Measurements from ENCODE around the gene TSPEAR.

Gene TSPEAR

DNA sequence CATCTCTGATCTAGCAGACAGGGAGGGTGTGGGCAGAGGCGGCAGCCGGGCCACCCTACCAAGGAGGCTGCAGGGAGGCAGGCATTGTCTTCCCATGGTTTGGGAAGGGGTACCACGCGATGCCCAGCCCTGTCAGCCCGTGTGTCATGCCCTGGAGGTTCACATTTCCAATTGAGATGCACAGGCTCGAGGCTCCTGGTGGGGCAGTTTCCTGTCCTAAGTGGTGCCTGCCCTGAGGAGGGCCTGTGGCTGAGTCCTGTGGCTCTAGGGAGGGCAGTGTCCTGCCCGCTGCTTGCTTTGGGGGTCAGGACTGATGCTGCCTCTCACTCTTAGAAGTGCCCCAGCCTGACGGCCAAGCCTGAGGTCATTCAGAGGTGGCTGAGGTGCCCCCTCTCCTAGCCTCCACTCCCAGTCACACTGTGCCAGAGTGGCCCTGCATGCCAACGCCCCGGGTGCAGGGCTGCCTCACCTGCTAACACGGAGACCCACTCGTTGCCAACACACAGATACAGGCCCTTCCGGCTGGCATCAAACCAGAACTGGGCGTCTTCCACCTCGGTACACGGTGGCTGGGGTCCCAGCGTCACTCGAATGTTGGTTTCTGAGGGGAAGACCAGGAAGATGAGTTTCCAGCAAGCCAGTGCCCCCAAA, 183.3 kb downstream of the TSPEAR start:
- DNase-seq (ENCODE audit: low read depth), result no peak

DNA sequence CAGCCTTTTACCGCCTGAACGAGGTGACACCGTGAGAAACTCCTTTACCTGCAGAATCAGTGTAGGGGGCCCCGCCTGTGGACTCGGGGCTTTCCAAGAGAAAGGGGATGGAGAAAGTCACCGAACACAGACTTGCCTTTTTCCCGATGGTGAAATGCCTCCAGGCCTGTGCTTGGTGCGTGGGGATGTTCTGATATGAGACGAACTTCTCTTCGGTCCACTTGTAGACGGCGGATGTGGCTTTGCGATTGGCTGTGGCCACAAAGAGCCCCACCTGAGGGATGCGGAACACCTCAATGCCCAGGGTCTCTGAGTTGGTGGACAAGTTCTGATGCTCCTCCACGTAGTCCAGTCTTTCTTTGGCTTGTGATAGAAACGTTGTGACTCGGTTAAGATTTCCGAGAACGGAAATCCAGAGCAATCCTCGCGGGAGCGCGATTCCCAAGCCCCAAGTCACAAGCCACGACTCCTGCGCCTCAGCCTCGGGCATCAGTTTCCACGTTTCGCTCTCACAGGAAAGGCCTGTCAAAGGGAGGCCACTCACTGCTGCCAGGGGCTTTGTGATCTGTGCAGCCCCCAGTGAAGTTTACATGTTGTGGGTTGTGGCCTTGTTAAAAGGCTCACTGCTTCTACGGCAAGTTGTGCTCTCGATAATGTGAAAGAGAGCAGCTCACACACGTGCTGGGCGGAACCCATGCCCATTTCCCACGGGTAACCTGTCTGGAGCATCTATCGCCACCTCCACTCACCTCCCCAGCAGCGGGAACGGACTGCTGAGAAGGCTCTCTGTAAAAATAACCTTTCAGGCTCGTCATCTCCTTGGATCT, 184.0 kb downstream of the TSPEAR start:
- no peak for DNase-seq (ENCODE audit: low read depth)

DNA sequence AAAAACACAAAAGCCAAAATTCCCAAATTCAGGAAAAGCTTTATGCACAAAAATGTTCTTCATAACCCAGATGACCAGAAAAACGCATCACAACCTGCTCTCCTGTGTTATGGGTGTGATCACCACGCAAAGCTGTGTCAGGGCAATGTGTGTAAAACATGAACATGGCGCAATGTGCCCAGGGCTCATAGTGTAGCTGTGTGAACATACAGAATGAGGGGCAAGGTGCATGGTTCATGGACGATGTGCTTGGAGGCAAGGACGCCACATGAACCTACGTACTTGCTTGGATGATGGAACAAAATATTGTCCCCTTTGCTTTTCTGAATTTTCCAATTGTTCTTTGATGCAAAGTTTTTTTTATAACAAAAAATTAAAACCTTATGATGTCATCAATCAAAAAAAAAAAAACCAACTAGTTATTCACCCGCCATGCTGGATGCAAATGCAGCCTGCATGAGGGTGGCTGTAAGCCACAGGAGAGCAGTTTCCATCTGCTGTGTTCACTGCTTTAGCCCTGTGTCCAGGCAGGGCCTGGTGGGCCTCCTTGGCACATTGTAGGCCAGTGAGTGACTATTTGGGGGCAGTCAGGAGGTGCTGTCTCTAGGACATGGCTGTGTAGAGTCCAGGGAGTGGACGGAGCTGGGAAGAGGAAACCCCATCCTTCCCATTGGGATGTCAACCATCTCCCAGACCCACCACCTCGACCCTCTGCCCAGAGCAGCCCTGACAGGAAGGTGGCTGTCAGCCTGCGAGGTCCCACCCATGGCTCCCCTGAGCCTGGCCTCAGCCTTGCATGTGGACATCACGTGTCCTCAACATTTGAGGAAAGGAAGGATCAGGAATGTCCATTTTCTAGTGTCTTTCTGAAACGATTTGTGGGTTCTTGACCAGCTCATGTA, 185.0 kb downstream of the TSPEAR start:
- no peak for DNase-seq (ENCODE audit: low read depth)

DNA sequence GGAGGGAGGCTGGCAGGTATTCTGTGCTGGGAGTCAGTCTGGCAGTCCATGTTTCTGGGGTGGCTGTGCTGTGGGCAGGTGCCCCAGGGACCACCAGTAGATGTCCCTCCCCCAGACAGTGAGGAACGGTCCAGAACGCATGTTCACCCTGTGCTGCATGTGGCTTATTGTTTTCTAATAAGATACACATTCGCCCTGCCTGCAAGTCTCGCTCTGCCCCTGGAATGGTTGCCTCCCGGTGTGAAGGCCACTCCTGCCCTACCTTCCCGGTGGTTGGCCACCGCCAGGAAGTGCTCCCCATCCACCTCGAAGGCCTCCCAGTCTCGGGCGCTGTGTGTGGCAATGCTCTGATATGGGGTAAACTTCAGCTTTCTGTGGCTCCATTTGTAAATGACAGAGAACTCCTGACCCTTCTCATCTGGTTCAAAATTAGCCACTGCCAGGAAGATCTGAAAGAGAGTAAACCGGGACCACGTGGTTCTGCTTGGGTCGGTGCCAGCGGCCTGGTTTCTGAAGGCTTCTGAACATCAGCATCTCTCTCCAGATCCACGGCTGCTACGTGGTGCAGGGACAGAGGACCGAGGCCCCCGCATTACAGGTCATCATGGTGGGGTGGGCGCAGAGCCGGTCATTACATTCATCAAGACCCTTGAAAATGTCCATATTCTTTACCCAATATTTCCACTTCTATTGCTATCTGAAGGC, 185.8 kb downstream of the TSPEAR start:
- DNase-seq (ENCODE audit: low read depth), result no peak

DNA sequence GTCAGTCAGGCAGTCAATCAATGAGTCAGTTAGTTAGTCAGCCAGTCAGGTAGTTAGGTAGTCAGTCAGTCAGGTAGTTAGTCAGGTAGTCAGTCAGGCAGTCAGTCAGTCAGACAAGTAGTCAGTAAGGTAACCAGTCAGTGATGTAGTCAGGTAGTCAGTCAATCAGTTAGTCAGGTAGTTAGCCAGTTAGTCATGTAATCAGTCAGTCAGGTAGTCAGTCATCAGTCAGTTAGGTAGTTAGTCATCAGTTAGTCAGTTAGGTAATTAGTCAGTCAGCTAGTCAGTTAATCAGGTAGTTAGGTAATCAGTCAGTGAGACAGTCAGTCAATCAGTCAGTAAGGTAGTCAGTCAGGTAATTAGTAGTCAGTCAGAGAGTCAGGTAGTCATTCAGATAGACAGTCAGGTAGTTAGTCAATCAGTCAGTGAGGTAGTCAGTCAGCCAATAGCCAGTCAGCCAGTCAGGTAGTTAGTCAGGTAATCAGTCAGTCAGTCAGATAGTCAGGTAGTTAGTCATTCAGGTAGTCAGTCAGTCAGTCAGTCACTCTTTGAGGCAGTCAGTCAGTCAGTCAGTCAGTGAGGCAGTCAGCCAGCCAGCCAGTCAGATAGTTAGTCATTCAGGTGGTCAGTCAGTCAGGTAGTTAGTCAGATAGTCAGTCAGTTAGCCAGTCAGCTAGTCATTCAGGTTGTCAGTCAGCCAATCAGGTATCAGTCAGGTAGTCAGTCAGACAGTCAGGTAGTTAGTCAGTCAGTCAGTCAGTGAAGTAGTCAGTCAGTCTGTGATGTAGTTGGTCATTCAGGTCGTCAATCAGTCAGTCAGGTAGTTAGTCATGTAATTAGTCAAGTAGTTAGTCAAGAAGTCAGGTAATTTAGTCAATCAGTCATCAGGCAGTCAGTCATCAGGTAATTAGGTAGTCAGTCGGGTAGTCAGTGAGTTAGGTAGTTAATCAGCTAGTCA, 186.7 kb downstream of the TSPEAR start:
- DNase-seq (ENCODE audit: low read depth), result no peak

DNA sequence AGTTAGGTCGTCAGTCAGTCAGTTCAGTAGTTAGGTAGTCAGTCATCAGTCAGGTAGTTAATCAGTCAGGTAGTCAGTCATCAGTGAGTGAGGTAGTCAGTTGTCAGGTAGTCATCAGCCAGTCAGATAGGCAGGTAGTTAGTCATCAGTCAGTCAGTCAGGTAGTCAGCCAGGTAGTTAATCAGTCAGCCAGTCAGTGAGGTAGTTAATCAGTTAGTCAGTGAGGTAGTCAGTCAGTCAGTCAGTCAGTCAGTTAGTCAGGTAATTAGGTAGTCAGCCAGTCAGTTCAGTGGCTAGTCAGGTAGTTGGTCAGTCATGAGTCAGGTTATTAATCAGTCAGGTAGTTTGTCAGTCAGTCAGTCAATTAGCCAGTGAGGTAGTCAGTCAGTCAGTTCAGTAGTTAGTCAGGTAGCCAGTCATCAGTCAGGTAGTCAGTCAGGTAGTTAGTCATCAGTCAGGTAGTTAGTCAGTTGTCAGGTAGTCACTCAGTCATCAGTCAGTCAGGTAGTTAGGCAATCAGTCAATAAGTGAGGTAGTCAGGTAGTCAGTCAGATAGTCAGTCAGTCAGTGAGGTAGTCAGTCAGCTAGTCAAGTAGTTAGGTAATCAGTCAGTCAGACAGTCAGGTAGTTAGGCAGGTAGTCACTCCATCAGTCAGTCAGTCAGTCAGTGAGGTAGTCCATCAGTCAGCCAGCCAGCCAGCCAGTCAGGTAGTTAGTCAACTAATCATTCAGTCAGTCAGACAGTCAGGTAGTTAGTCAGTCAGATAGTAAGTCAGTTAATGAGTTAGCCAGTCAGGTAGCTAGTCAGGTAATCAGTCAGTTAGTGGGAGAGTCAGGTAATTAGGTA, 187.6 kb downstream of the TSPEAR start:
- DNase-seq (ENCODE audit: low read depth), result no peak

DNA sequence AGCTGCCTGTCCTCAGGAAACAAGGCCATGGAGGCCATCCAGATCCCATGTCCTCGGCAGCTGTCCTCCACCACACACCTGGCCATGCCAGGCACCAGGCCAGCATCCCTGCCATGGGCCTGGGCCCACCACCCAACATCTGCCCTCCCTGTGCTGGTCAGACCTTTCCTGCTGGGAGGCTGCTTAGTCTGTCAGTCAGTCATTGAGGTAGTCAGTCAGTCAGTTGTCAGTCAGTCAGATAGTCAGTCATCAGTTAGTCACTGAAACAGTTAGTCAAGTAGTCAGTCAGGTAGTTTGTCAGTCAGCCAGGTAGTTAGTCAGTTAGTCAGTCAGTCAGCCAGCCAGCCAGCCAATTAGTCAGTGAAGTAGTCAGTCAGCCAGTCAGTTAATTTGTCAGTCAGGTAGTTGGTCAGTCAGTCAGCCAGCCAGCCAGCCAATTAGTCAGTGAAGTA, 188.6 kb downstream of the TSPEAR start:
- DNase-seq (ENCODE audit: low read depth), result no peak

DNA sequence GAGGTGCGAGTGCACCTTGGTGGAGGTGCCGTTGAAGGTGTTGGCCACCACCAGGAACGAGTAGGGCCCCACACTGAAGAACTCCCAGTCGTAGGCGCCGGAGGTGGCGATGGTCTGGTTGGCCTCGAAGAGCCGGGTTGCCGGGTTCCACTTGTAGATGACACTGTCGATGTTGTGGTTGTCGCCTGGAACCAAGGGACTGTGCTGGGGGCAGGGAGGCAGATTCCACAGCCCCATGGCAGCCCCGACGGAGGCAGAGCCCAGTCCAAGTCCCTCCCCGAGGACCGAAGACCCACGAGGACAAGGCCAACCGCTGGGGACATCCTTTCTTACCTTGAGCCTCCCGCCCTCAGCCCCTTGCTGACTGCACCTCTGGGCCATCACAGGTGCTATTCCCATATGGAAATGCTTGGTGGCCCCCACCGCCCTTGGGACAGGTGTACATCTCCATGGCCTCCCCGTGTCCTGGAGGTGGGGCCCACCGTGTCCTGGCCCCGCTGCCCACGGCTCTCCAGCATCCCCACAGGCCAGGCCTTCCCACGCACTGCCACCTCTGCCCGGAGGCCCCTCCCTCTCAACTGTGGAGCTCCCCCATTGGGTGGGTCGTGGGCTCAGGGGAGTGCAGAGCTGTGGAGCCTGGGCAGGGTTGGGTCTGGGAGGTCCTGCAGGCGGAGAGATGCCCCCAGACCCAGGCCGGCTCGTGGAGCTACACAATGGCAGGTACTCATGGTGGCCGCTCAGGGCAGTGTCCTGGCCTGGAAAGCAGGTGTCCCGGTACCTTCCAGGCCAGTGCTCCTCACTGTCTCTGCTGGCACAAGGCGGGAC, 189.2 kb downstream of the TSPEAR start:
- DNase-seq (ENCODE audit: low read depth), result no peak

DNA sequence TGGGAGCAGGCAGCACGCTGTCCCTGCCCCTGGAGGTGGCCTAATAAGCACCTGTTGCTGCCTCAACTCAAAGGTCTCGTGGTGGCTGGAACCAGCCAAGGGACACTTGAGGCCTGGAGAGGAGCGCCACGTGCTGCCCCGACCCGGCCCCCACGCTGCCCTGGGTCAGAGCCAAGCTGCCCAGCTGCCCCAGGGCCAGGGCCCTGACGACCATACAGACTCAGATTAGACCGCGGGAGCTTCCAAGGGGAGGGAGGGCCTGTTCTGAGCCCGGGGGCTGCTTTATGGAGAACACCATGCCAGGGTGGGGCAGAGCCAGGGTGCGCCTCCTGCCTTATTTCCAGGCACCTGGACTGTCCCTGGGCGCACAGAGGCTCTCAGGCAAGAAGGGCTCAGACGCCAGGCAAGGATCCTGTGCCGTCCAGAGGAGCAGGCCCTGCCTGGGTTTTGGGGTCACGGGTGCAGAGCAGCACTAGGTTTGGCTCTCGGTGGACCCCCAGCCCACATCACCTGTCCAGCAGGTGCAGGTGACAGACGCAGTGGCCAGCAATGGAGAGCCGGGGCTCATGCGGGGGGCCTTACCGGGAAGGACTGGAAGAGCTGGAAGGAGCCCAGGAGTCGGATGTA, 190.0 kb downstream of the TSPEAR start:
- DNase-seq (ENCODE audit: low read depth), result no peak

DNA sequence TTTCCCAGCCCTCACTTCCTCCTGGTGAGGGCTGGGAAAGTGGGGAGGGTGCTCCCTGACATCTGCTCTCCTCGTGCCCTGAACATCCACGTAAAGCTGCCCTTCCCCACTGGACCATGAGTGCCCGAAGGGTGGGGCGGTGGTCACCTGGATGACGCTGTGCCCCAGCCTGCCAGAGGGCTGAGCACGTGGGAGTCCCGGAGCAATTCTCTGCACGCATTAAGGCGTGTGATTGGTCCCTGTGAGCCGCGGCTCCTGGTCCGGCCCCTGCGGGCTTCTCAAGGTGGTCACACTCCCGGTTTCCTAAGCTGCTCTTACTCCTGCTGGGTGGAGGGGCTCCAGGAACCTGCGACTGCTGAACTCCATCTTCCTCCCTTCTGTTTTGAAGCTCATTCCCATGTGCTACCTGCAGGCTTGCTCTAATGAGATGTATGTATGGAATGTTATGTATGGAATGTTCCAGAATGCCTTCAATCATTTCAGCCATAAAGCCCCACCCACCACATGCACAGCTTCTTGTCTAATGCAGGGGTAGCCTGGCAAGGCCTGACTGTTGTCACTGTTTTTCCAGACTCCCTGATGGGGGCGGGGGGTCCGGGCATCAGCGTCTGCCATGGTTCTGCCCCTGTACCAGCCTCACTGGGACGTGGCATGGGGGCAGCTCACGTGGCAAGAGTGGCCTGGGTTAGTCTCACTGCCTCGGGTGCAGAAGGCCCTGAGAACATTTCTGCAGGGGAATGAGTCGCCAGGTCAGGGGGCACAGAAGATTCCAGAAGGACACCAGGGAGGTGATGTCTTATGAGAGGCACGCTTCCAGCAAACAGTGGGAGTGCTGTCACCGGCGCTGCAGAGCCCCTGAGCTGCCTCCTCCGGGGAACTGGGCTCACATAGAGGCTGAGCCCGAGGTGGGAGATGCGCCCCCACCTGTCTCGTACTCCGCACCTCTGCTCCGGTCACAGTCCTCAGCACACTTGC, 190.8 kb downstream of the TSPEAR start:
- DNase-seq (ENCODE audit: low read depth), result no peak

DNA sequence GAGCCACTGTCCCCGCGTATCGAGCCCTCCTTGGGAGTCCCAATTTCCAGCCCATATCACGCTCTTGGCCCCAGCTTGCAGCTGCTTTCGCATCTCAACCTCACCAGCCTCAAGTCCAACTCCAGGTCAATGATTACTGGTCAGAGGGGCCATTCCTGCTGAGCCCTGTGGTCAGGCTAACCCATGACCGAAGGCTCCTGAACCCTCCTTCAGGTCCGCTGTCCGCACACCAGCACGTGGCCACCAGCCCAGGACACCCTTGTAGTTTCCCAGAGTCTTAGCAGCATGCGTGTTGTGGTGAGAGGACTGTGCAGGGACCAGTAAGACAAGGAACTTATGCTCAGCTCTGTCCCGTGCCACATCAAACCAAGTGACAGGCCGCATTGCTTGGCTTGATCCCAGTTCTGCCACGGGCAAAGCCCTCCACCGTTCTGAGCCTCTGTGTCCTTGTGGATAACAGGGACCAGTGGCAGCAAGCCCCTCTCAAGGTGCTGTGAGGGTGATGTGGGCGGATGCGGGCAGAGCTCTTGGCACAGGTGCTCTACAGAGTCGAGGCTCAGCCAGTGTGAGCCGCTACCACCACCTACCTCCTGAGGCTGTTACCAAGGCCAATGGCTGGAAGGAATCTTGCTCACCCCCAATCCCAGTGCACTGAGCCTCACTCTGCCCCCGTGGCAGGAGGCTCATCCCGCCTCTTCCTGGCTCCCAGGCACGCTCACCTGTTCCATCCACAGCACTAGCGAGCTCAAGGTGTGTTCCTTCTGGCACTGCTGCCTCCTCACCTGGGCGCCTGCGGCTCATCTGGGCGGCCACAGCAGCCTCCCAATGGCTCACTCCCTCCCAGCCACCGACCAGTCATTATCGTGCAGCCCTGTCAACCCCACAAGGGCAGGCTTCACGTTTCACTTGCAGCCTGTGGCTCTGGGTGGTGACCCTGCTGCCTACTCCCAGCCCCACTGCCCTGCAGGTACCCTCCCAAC, 191.7 kb downstream of the TSPEAR start:
- no peak for DNase-seq (ENCODE audit: low read depth)

DNA sequence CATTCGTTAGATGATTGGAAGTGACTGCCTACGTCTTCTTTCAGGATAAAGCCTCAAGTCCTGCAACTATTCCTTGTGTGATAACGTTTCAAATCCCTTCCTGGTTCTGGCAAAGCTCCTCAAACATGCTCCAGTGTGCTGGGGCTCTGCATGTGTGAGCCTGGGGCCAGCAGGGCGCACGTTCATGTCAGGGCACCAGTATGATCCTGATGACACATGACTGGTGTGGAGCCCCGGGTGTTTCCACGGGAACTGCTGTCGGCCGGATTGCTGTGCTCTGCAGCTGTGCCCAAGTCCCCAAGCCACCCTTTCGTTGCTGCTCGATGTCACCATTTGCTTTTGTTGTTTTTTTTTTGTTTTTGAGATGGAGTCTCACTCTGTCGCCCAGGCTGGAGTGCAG, 192.7 kb downstream of the TSPEAR start:
- DNase-seq (ENCODE audit: low read depth), result no peak

DNA sequence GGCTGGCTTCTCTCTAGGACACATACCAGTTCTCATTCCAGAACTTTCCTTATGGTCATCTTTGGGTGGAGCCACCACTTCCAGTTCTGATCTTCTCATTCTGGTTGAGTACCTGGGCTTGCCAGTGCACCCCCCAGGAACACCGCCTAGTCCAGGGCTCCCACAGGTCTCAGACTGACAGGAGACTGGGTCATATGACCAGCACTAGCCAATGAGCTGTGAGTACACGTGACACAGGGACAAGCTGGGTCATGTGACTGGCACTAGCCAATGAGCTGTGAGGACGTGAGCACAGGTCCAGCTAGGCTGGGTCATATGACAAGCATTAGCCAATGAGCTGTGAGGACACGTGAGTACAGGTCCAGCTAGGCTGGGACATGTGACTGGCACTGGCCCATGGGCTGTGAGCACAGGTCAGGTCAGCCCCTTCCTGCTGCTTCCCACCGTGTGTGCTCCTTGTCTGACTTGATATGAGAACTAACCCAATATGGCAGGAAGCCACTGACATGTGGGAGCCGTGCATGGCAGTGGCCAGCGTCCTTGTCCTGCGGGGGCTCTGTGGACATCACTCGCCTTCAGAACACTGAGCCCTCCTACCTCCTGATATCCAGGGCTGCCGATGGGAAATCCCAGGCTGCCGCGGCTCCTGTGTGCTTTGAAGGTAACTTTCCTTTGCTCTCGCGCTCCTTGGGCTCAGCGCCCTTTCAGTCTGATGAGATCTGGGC, 194.0 kb downstream of the TSPEAR start:
- DNase-seq (ENCODE audit: low read depth), result no peak

DNA sequence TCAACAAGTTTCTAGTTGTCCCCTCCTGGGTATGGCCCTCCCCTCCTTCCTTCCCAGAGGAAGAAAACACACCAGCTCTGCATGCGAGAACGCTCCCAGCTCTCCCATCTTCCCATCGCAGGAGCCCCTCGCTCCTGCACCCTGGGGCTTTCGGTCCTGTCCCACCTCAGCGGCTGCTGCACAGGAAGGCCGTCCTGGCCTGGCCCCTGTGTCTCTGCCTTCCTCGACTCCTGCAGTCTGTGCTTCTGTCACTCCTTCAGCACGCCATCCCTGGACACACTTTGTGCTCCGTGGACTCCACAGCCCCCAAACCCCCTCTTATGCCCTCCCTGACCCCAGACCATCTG, 194.6 kb downstream of the TSPEAR start:
- no peak for DNase-seq (ENCODE audit: low read depth)

DNA sequence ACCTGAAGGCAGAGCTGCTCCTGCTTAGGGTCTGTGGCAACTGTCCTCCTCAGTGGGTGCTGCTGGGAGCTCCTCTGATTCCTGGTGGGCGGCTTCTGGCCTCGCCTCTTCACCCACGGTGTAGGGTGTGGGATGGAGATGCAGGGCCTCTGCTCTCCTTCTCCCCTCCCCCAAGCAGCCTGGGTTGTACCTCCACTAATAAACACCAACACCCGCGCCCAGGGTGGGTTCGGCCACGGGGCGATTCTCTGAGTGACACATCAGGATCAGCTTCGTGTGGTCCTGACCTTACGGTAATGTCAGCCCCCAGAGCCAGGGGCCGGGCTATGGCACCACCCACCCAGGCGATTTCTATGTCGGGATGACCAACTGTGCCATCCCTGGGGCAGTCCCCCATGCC, 195.0 kb downstream of the TSPEAR start:
- DNase-seq (ENCODE audit: low read depth), result no peak

Data from T-helper 22 cell (primary cell).